K562 (cell line): ENCODE results near the gene NEMP1. TPM values are rescaled to one million over a fixed set of nuclear protein-coding genes. Genes with fewer than 3 reads are reported as not detected.
"Not testable (repeated sequence)": the region's sequence is repeated elsewhere in the genome, so short reads cannot be mapped to it uniquely, and the experiment has no call there.

ENCODE experiments used
- ATAC-seq: fragments of 200-7000 bp; cut with Tn5 transposase; 3 replicates; pipeline ENCODE4 v1.9.1; 2020; ENCODE audit warnings: moderate library complexity
- BruUV-seq: library from RNA; stranded (reverse); fragments of 400-500 nt; replicated peaks from 2 replicates; lab custom pipeline; 2021; lab: Mats Ljungman, UMichigan
- CTCF ChIA-PET: fragments of 300-600 bp; formaldehyde crosslinking; extraction: SDS; loops from one replicate; lab custom pipeline; 2021; ENCODE audit warnings: low intra/inter-chr PET ratio; lab: Yijun Ruan, JAX
- POLR2A ChIA-PET: fragments of 300-600, 350-650 bp; sonication (Branson Sonifier 250); formaldehyde crosslinking; extraction: SDS; loops from one replicate; lab custom pipeline; 2021; ENCODE audit warnings: antibody characterized with exemption, inconsistent platforms; lab: Yijun Ruan, JAX
- DNase-seq, 4 experiments: peaks; one replicate each; pipeline versions ENCODE4 v3.0.0 to v3.0.0-alpha.2; 2011 to 2018; ENCODE audit warnings: low spot score in 3 of 4, mixed read lengths in 3 of 4; ENCODE audit errors: extremely low read depth in 1 of 4
- FAIRE-seq: peaks from 2 replicates; lab custom pipeline; 2011; peaks lifted over from hg19 to GRCh38; lab: Jason Lieb, UNC
- H2AFZ ChIP-seq: 2 replicates; pipeline ENCODE4 v1.6.0; 2011; ENCODE audit warnings: low read depth, low read length, control low read depth, inconsistent platforms
- H3K27ac ChIP-seq: fragments of 200-600 bp; 3 replicates; pipeline ENCODE4 v1.8.0; 2011; ENCODE audit warnings: low read depth, mild to moderate bottlenecking, control low read depth, inconsistent platforms, low read length, moderate library complexity, mixed read lengths; ENCODE audit errors: extremely low read depth
- H3K27me3 ChIP-seq, 2 experiments: fragments of 300-600 bp in 1 of 2; 2 replicates in 1 of 2; 3 replicates in 1 of 2; pipeline versions ENCODE4 v1.6.0 to v1.8.0; 2011; ENCODE audit warnings: inconsistent platforms in 2 of 2, low read length in 2 of 2, mild to moderate bottlenecking in 1 of 2, mixed read lengths in 1 of 2, moderate library complexity in 1 of 2; ENCODE audit not compliant: control insufficient read depth in 2 of 2, insufficient read depth in 2 of 2
- H3K36me3 ChIP-seq: fragments of 300-600 bp; 3 replicates; pipeline ENCODE4 v1.8.0; 2011; ENCODE audit warnings: mild to moderate bottlenecking, low read length, inconsistent platforms; ENCODE audit not compliant: control insufficient read depth, insufficient read depth
- H3K4me1 ChIP-seq, 2 experiments: fragments of 200-600 bp in 1 of 2; replicated peaks in 1 of 2; 2 replicates in 1 of 2; 3 replicates in 1 of 2; pipeline versions ENCODE4 v1.5.1 to v1.8.0; 2011; ENCODE audit warnings: inconsistent platforms in 2 of 2, low read length in 2 of 2, mild to moderate bottlenecking in 1 of 2, mixed read lengths in 1 of 2, moderate library complexity in 1 of 2; ENCODE audit not compliant: control insufficient read depth in 2 of 2, insufficient read depth in 2 of 2
- H3K4me2 ChIP-seq: 2 replicates; pipeline ENCODE4 v1.6.1; 2011; ENCODE audit warnings: low read length, control low read depth, inconsistent platforms, mixed read lengths; ENCODE audit not compliant: insufficient read depth
- H3K4me3 ChIP-seq: fragments of 200-600 bp; sonication (generic), shearing (Covaris generic); 2 replicates; pipeline ENCODE4 v1.5.1; 2016; ENCODE audit warnings: control low read depth, inconsistent platforms
- H3K79me2 ChIP-seq: fragments of 200-600 bp; 3 replicates; pipeline ENCODE4 v1.8.0; 2011; ENCODE audit warnings: low read length, inconsistent platforms; ENCODE audit not compliant: control insufficient read depth, insufficient read depth
- H3K9ac ChIP-seq, 2 experiments: 2 replicates each; pipeline versions ENCODE4 v1.6.0 to v1.6.1; 2011; ENCODE audit warnings: low read depth in 2 of 2, low read length in 2 of 2, control low read depth in 1 of 2, inconsistent platforms in 1 of 2, mild to moderate bottlenecking in 1 of 2, mixed read lengths in 1 of 2; ENCODE audit not compliant: insufficient read depth in 1 of 2
- H3K9me1 ChIP-seq: one replicate; pipeline ENCODE4 v1.6.0; 2011; ENCODE audit warnings: inconsistent platforms, mild to moderate bottlenecking, low read length, moderate library complexity; ENCODE audit not compliant: control insufficient read depth, insufficient read depth
- H3K9me3 ChIP-seq: replicated peaks from 2 replicates; pipeline ENCODE4 v1.5.1; 2011; ENCODE audit warnings: low read depth, low read length, inconsistent platforms; ENCODE audit not compliant: control insufficient read depth, insufficient read depth
- H4K20me1 ChIP-seq: replicated peaks from 2 replicates; pipeline ENCODE4 v1.6.1; 2011; ENCODE audit warnings: low read length, inconsistent platforms, mixed read lengths; ENCODE audit not compliant: control insufficient read depth, insufficient read depth
- WGBS: fragments of 100-300 bp; shearing (Covaris generic); methylation state at CpG from one replicate; pipeline ENCODE4 v1.1.6; 2016; ENCODE audit warnings: low coverage, mixed read lengths; ENCODE audit not compliant: insufficient coverage; ENCODE audit errors: missing lambda C conversion rate; 5-methylcytosine and 5-hydroxymethylcytosine counted together
- in situ Hi-C: fragments of 300-500 bp; cut with MboI; formaldehyde crosslinking; loops from 4 replicates; pipeline ENCODE4 v1.15.0; 2018; ENCODE audit warnings: inconsistent platforms, mixed read lengths
- intact Hi-C: fragments of 100-400 bp; cut with micrococcal nuclease; formaldehyde crosslinking; loops from 2 replicates; pipeline ENCODE4 v1.14.2; 2022
- polyA plus RNA-seq, 8 experiments: library from polyadenylated mRNA; depleted of rRNA in 4 of 8; stranded (reverse) in 5 of 8; unstranded in 3 of 8; fragments of >200 nt; fragmentation: Nextera tagmentation in 2 of 8; fragmentation: Illumina TruSeq in 1 of 8; extraction: Ambion mirVana in 2 of 8; extraction: Trizol in 1 of 8; gene quantifications; 2 replicates each; pipeline versions ENCODE4 v1.2.1 to v1.2.3, GENCODE V29; 2011 to 2014; ENCODE audit warnings: inconsistent platforms in 1 of 8, missing spikeins in 1 of 8
- total RNA-seq, 7 experiments: library from RNA; depleted of rRNA in 6 of 7; stranded (reverse); fragments of >200 nt in 6 of 7; fragmentation: Illumina TruSeq in 2 of 7; extraction: Trizol in 2 of 7; gene quantifications; 2 replicates each; pipeline versions ENCODE4 v1.2.1 to v1.2.3, GENCODE V29; 2011 to 2021; ENCODE audit warnings: low replicate concordance in 1 of 7
- TF ChIP-seq, protein P1 (sequence below), 2 experiments: fragments of 450-650 bp; IDR thresholded peaks; 2 replicates each; pipeline ENCODE4 v1.6.1; 2018; ENCODE audit warnings: mild to moderate bottlenecking in 2 of 2, low read depth in 1 of 2; ENCODE audit not compliant: partially characterized antibody in 2 of 2

The NEMP1 gene
- total and polyA plus RNA-seq, 9 of the 15 experiments (the other 6 are each of a cell fraction or from before 2014, with no cell fraction given), result 9.5 to 82.2 (median 41.2) TPM

DNA sequence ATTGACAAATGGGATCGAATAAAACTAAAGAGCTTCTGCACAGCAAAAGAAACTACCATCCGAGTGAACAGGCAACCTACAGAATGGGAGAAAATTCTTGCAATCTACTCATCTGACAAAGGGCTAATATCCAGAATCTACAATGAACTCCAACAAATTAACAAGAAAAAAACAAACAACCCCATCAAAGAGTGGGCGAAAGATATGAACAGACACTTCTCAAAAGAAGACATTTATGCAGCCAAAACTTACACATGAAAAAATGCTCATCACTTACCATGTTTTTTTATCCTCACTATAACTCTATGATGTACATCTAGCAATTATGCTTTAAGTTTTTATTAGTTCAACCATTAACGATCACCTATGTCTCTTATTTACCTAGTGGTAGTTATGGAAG is 24.7 kb downstream of the NEMP1 start:
- H3K9ac ChIP-seq, DNase-seq, H3K4me3 ChIP-seq, FAIRE-seq, H3K4me1 ChIP-seq, H3K9me3 ChIP-seq, CTCF ChIA-PET, H4K20me1 ChIP-seq, H2AFZ ChIP-seq, intact Hi-C loops, ATAC-seq, BruUV-seq, H3K4me2 ChIP-seq, H3K27me3 ChIP-seq, H3K9me1 ChIP-seq, H3K79me2 ChIP-seq, H3K27ac ChIP-seq: not testable (repeated sequence)
- peaks cover 31% of the 10 kb centered on the region; the same call in 2 of the 3 replicates for H3K36me3 ChIP-seq
- in situ Hi-C loops, result loop anchor here (5.0 kb wide), 1 partner anchor 42 kb away; no protein-coding TSS in a partner anchor
- TF ChIP-seq, protein P1, sequence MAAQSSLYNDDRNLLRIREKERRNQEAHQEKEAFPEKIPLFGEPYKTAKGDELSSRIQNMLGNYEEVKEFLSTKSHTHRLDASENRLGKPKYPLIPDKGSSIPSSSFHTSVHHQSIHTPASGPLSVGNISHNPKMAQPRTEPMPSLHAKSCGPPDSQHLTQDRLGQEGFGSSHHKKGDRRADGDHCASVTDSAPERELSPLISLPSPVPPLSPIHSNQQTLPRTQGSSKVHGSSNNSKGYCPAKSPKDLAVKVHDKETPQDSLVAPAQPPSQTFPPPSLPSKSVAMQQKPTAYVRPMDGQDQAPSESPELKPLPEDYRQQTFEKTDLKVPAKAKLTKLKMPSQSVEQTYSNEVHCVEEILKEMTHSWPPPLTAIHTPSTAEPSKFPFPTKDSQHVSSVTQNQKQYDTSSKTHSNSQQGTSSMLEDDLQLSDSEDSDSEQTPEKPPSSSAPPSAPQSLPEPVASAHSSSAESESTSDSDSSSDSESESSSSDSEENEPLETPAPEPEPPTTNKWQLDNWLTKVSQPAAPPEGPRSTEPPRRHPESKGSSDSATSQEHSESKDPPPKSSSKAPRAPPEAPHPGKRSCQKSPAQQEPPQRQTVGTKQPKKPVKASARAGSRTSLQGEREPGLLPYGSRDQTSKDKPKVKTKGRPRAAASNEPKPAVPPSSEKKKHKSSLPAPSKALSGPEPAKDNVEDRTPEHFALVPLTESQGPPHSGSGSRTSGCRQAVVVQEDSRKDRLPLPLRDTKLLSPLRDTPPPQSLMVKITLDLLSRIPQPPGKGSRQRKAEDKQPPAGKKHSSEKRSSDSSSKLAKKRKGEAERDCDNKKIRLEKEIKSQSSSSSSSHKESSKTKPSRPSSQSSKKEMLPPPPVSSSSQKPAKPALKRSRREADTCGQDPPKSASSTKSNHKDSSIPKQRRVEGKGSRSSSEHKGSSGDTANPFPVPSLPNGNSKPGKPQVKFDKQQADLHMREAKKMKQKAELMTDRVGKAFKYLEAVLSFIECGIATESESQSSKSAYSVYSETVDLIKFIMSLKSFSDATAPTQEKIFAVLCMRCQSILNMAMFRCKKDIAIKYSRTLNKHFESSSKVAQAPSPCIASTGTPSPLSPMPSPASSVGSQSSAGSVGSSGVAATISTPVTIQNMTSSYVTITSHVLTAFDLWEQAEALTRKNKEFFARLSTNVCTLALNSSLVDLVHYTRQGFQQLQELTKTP (IDR thresholded peaks at IDR 0.05; ENCODE audit: low read depth in 1 of 2, partially characterized antibody in 2 of 2), result peak in 1 of 2 experiments; percentile 98
- POLR2A ChIA-PET, result interaction anchor here (0.5 kb wide), 1 partner anchor 136 kb away, joined by 3 read pairs; no protein-coding TSS in a partner anchor
- WGBS, result 88% methylated on average over 4 of the region's 4 CpGs
